HEK293T (cell line): Measurements from ENCODE around the gene C20orf141.

Experiments used
- CTCF ChIA-PET: fragments of 350-600 bp; formaldehyde crosslinking; extraction: SDS; loops from one replicate; lab custom pipeline; 2021; ENCODE audit warnings: antibody characterized with exemption, inconsistent platforms; lab: Yijun Ruan, JAX
- POLR2A ChIA-PET: fragments of 350-600 bp; formaldehyde crosslinking; extraction: SDS; loops from one replicate; lab custom pipeline; 2020; ENCODE audit warnings: antibody characterized with exemption, inconsistent platforms; lab: Yijun Ruan, JAX
- DNase-seq: peaks from one replicate; pipeline ENCODE4 v3.0.0; 2012; ENCODE audit warnings: mixed read lengths; ENCODE audit errors: extremely low spot score
- ARNT ChIP-seq: fragments of 450-650 bp; IDR thresholded peaks from 2 replicates; pipeline ENCODE4 v1.6.1; 2017; ENCODE audit warnings: mild to moderate bottlenecking
- BHLHE40 ChIP-seq: fragments of 450-650 bp; IDR thresholded peaks from 2 replicates; pipeline ENCODE4 v1.6.1; 2016; ENCODE audit warnings: mild to moderate bottlenecking, moderate library complexity, borderline replicate concordance
- CTBP1 ChIP-seq: fragments of 450-650 bp; IDR thresholded peaks from 2 replicates; pipeline ENCODE4 v1.6.1; 2016; ENCODE audit warnings: borderline replicate concordance
- ELF4 ChIP-seq: fragments of 450-650 bp; IDR thresholded peaks from 2 replicates; pipeline ENCODE4 v1.6.1; 2017; ENCODE audit warnings: antibody characterized with exemption
- FOXA1 ChIP-seq: fragments of 450-650 bp; IDR thresholded peaks from 2 replicates; pipeline ENCODE4 v1.6.1; 2016; ENCODE audit warnings: mild to moderate bottlenecking
- FOXK2 ChIP-seq: fragments of 450-650 bp; IDR thresholded peaks from 2 replicates; pipeline ENCODE4 v1.6.1; 2016; ENCODE audit warnings: mild to moderate bottlenecking
- FOXM1 ChIP-seq: fragments of 450-650 bp; IDR thresholded peaks from 2 replicates; pipeline ENCODE4 v1.6.1; 2017; ENCODE audit warnings: mild to moderate bottlenecking, borderline replicate concordance
- HDGF ChIP-seq: fragments of 450-650 bp; IDR thresholded peaks from 2 replicates; pipeline ENCODE4 v1.6.1; 2017; ENCODE audit warnings: antibody characterized with exemption, borderline replicate concordance
- L3MBTL2 ChIP-seq: fragments of 450-650 bp; conservative IDR thresholded peaks from 2 replicates; pipeline ENCODE4 v1.6.1; 2016; ENCODE audit warnings: mild to moderate bottlenecking
- LEF1 ChIP-seq: fragments of 450-650 bp; IDR thresholded peaks from 2 replicates; pipeline ENCODE4 v1.6.1; 2017; ENCODE audit warnings: mild to moderate bottlenecking, borderline replicate concordance
- NFRKB ChIP-seq: fragments of 450-650 bp; IDR thresholded peaks from 2 replicates; pipeline ENCODE4 v1.6.1; 2016; ENCODE audit warnings: mild to moderate bottlenecking, moderate library complexity
- SP1 ChIP-seq: fragments of 450-650 bp; IDR thresholded peaks from 2 replicates; pipeline ENCODE4 v1.6.1; 2017
- SUZ12 ChIP-seq: fragments of 450-650 bp; IDR thresholded peaks from 2 replicates; pipeline ENCODE4 v1.6.1; 2016; ENCODE audit warnings: mild to moderate bottlenecking
- TARDBP ChIP-seq: fragments of 450-650 bp; IDR thresholded peaks from 2 replicates; pipeline ENCODE4 v1.6.1; 2016
- ZNF384 ChIP-seq: fragments of 450-650 bp; IDR thresholded peaks from 2 replicates; pipeline ENCODE4 v1.6.1; 2016
- TF ChIP-seq, protein P1 (sequence below): fragments of 450-650 bp; IDR thresholded peaks from 2 replicates; pipeline ENCODE4 v1.6.1; 2016

The C20orf141 gene

DNA sequence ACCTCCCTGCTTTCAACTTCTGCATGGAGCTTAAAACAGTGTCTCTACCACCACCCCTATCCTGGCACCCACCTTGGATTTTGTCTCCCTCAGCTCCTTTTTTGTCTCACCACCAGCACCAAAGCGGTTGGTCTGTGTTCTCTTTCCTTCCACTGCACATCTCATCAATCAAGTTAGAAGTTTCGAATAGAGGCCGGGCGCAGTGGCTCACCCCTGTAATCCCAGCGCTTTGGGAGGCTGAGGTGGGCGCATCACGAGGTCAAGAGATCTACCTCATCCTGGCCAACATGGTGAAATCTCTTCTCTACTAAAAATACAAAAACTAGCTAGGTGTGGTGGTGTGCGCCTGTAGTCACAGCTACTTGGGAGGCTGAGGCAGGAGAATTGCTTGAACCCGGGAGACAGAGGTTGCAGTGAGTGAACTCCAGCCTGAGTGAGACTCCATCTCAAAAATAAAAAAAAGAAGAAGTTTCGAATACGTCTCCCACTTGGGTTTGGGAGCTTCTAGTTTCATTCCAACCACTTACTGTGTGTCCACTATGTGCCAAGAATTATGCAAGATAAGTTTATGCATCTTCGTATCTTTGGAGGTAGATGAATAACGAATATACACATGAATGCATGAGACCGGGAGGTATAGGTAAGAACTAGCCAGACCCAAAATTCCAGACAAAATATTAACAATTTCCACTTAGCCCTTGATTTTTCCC is 19.8 kb downstream of the C20orf141 start:
- no peak for TF ChIP-seq FOXA1
- no peak for TF ChIP-seq HDGF
- TF ChIP-seq ARNT = no peak
- TF ChIP-seq, protein P1, sequence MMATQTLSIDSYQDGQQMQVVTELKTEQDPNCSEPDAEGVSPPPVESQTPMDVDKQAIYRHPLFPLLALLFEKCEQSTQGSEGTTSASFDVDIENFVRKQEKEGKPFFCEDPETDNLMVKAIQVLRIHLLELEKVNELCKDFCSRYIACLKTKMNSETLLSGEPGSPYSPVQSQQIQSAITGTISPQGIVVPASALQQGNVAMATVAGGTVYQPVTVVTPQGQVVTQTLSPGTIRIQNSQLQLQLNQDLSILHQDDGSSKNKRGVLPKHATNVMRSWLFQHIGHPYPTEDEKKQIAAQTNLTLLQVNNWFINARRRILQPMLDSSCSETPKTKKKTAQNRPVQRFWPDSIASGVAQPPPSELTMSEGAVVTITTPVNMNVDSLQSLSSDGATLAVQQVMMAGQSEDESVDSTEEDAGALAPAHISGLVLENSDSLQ = no peak
- no peak for TF ChIP-seq SUZ12
- POLR2A ChIA-PET = no interaction called here
- DNase-seq = no peak
- CTCF ChIA-PET = interaction anchor here (0.6 kb wide), 2 partner anchors 17 to 26 kb away, joined by 3 to 4 read pairs; no protein-coding TSS in a partner anchor

DNA sequence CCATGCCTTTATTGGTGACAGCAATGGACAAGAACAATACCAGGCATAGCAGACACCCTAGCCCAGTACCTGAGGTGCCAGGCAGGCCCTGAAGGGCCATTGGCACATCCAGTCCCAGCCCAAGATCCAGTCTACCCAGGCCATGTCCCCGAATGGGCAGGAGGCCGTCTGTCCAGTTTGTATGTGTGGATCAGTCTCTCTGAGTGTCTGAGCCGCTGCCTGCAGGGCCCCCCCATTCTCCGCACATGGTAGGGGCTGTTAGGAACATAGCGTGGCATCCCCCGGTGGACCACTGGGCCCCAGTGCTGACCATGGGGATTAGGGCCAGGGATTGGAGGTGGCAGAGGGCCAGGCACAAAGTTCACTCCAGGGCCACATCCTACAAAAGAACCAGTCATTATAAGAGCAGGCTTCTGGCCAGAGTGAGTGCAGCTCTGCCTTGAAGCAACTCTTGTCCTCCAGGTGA is 20.6 kb downstream of the C20orf141 start:
- CTCF ChIA-PET = no interaction called here
- TF ChIP-seq SP1 (no peak), FOXA1 (no peak), L3MBTL2 (no peak), CTBP1 (no peak), LEF1 (no peak), ARNT (no peak), ZNF384 (no peak), NFRKB (no peak), HDGF (no peak), BHLHE40 (no peak), FOXK2 (no peak), FOXM1 (no peak), TARDBP (no peak), SUZ12 (no peak), ELF4 (no peak)
- TF ChIP-seq, protein P1 = no peak
- no peak for DNase-seq
- POLR2A ChIA-PET = interaction anchor here (1.2 kb wide), 1 partner anchor 34 kb away, joined by 5 read pairs; no protein-coding TSS in a partner anchor

DNA sequence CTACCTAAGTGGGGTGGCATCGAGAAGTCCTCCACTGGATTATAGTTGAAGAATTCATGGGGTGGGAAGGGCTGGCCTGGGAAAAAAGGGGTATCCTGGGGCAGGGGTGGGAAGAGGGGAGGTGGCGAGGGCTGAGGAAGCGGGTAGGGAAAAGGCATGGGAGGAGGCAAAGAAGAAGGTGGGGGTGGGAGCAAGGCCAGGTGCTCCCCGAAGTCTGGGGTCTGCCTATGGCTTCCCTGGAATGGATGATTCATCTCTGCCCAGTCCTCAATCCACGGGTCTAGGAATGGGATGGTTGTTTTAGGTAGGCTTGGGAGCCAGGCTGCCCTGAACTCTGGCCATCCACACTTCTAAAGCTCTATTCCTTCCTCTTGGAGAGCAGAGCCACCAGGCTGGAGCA is 21.2 kb downstream of the C20orf141 start:
- ChIA-PET CTCF (no interaction called here), POLR2A (interaction anchor here (1.2 kb wide), 1 partner anchor 35 kb away, joined by 5 read pairs; no protein-coding TSS in a partner anchor)
- no peak for DNase-seq
- TF ChIP-seq FOXA1 (no peak), ELF4 (no peak), ZNF384 (no peak), BHLHE40 (no peak), ARNT (no peak)

DNA sequence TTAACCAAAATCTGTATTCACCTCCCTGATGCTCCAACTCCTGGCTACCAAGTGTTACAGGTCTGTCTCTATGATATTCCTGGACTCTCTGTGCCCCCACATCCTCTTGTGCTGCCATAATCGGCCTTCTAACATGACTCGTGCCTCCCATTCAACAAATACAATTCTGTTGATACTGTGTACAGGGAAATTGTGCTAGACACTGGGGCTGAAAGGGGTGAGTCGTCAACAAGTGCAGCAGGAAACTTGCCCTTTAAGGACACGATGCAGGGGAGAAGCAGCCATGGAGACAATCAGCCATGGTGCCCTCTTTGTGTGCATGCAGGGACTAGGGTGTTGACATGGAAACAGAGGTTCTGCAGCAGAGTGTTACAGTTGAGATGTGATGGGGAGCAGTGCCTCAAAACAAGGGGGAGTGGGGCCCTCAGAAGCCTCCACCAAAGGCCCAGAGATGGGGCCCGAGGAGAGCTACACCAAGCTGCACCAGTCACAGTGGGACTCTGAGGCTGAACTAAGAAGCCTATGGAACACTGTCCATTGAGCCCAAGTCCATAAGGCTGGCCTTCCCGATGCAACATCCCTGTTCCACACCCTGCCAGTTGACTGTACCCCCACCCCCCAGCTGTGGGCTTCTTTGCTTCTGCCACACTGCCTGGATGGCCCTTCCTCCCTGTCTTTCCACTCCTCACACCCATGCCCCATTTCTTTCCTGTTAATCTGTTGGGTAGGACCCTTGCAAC is 22.6 kb downstream of the C20orf141 start:
- CTCF ChIA-PET = no interaction called here
- DNase-seq = no peak
- POLR2A ChIA-PET = no interaction called here

DNA sequence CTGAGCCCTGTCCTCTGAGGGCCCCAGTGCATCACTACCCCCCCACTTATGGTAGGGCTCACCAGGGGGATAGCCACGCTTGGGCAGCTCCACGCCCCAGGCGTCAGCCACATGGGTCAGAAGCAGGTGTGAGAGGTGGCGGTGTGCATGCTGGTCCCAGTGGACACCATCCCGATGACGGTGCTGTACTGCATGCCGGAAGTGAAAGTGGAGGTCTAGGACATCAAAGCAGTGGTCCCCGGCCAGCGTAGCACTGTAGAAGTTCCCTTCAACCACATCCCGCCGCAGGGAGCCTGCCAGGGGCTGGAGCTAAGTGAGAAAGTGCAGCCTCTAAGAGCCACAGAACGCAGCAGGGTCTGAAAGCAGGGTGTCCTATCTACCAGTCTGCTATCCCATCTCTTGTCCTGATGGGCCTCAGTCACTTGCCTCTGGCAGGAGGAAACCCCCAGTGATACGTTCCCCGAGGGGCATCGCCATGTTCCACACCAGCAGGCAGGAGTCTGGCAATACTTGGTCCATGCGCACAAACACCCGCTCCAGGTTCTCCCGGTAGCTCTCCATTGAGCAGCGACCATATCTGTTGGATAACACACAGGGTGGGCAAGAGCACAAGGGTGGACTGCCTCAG is 23.5 kb downstream of the C20orf141 start:
- CTCF ChIA-PET = no interaction called here
- TF ChIP-seq FOXA1 (no peak), ZNF384 (no peak), LEF1 (no peak), SP1 (no peak), SUZ12 (no peak), FOXM1 (no peak), L3MBTL2 (no peak), FOXK2 (no peak), CTBP1 (no peak), ELF4 (no peak), TARDBP (no peak), NFRKB (no peak), ARNT (no peak), HDGF (no peak), BHLHE40 (no peak)
- TF ChIP-seq, protein P1 = no peak
- POLR2A ChIA-PET = interaction anchor here (1.2 kb wide), 1 partner anchor 65 kb away, joined by 3 read pairs; no protein-coding TSS in a partner anchor
- DNase-seq = no peak

More for the DNA sequence above, 22.6 kb downstream of the C20orf141 start:
- no peak for TF ChIP-seq LEF1
